Keratinocyte (primary cell): Measurements from ENCODE around the gene CEBPG. TPM values are rescaled to one million over a fixed set of nuclear protein-coding genes. Genes with fewer than 3 reads are reported as not detected.
A peak's percentile ranks its signal among the peaks of the same experiment; 100 is the strongest.

Source experiments
- DNase-seq: peaks from one replicate; pipeline ENCODE4 v3.0.0-alpha.2; 2011; ENCODE audit warnings: low read depth, missing footprints, low spot score
- FAIRE-seq: peaks from 2 replicates; lab custom pipeline; 2011; peaks lifted over from hg19 to GRCh38; lab: Jason Lieb, UNC
- H2AFZ ChIP-seq: 2 replicates; pipeline ENCODE4 v1.6.0; 2012; ENCODE audit warnings: low read length, control low read depth, inconsistent platforms; ENCODE audit not compliant: control insufficient read depth
- H3K27ac ChIP-seq: 2 replicates; pipeline ENCODE4 v1.5.1; 2011; ENCODE audit warnings: low read length; ENCODE audit not compliant: control insufficient read depth, insufficient read depth
- H3K27me3 ChIP-seq: 3 replicates; pipeline ENCODE4 v1.6.0; 2011; ENCODE audit warnings: low read length; ENCODE audit not compliant: control insufficient read depth, insufficient read depth; ENCODE audit errors: extremely low read depth
- H3K36me3 ChIP-seq, 2 experiments: 2 replicates in 1 of 2; 3 replicates in 1 of 2; pipeline ENCODE4 v1.5.1; 2011; ENCODE audit warnings: low read length in 2 of 2, mild to moderate bottlenecking in 1 of 2; ENCODE audit not compliant: control insufficient read depth in 2 of 2, insufficient read depth in 2 of 2; ENCODE audit errors: extremely low read depth in 1 of 2
- H3K4me1 ChIP-seq: 3 replicates; pipeline ENCODE4 v1.5.1; 2011; ENCODE audit warnings: low read length; ENCODE audit not compliant: control insufficient read depth, insufficient read depth; ENCODE audit errors: extremely low read depth
- H3K4me2 ChIP-seq: 3 replicates; pipeline ENCODE4 v1.6.0; 2011; ENCODE audit warnings: low read depth, low read length; ENCODE audit not compliant: control insufficient read depth, insufficient read depth; ENCODE audit errors: extremely low read depth
- H3K4me3 ChIP-seq, 3 experiments: fragments of 200-600 bp in 1 of 3; sonication (generic) in 1 of 3; 2 replicates in 2 of 3; 3 replicates in 1 of 3; pipeline ENCODE4 v1.5.1; 2011 to 2016; ENCODE audit warnings: low read length in 3 of 3, mild to moderate bottlenecking in 3 of 3, control low read depth in 2 of 3, inconsistent platforms in 1 of 3, low read depth in 1 of 3, mixed read lengths in 1 of 3, mixed run types in 1 of 3, moderate library complexity in 1 of 3; ENCODE audit not compliant: control insufficient read depth in 2 of 3, insufficient read depth in 2 of 3; ENCODE audit errors: extremely low read depth in 1 of 3
- H3K79me2 ChIP-seq: 2 replicates; pipeline ENCODE4 v1.6.0; 2012; ENCODE audit warnings: low read length; ENCODE audit not compliant: control insufficient read depth, insufficient read depth
- H3K9ac ChIP-seq: 3 replicates; pipeline ENCODE4 v1.6.0; 2011; ENCODE audit warnings: low read length; ENCODE audit not compliant: control insufficient read depth, insufficient read depth; ENCODE audit errors: extremely low read depth
- H3K9me1 ChIP-seq: 3 replicates; pipeline ENCODE4 v1.6.0; 2011; ENCODE audit warnings: low read length; ENCODE audit not compliant: control insufficient read depth, insufficient read depth; ENCODE audit errors: extremely low read depth
- H3K9me3 ChIP-seq: 2 replicates; pipeline ENCODE4 v1.5.1; 2012; ENCODE audit warnings: low read depth, low read length; ENCODE audit not compliant: control insufficient read depth
- H4K20me1 ChIP-seq: 3 replicates; pipeline ENCODE4 v1.6.0; 2011; ENCODE audit warnings: low read length; ENCODE audit not compliant: control insufficient read depth, insufficient read depth; ENCODE audit errors: extremely low read depth
- EZH2 ChIP-seq: IDR thresholded peaks from one replicate; pipeline ENCODE4 v1.6.1; 2012; ENCODE audit warnings: inconsistent platforms, mild to moderate bottlenecking, low read length, moderate library complexity
- dilution Hi-C: fragments of 300-500 bp; cut with MboI; formaldehyde crosslinking; loops from one replicate; pipeline ENCODE4 v1.7.0; 2020; ENCODE audit warnings: low sequenced_read_pairs; ENCODE audit not compliant: extremely low pct_ligation_motif_present
- polyA minus RNA-seq, 3 experiments: library from RNA; depleted of rRNA, polyadenylated mRNA; stranded (reverse); fragments of >200 nt; gene quantifications; 1 replicate in 1 of 3; 2 replicates in 1 of 3; 3 replicates in 1 of 3; pipeline ENCODE4 v1.2.3, GENCODE V29; 2011
- polyA plus RNA-seq, 5 experiments: library from polyadenylated mRNA; depleted of rRNA in 3 of 5; stranded (reverse) in 3 of 5; stranded (forward) in 1 of 5; unstranded in 1 of 5; fragments of >200 nt; gene quantifications; 1 replicate in 1 of 5; 2 replicates in 3 of 5; 3 replicates in 1 of 5; pipeline versions ENCODE4 v1.2.1 to v1.2.3, GENCODE V29; 2011 to 2012; ENCODE audit warnings: missing spikeins in 2 of 5, low read depth in 1 of 5, low replicate concordance in 1 of 5
- TF ChIP-seq, protein P1 (sequence below), 3 experiments: IDR thresholded peaks in 1 of 3; conservative IDR thresholded peaks in 1 of 3; optimal IDR thresholded peaks in 1 of 3; 2 replicates in 2 of 3; 3 replicates in 1 of 3; pipeline versions ENCODE3 to v1.5.1; 2011; ENCODE audit warnings: low read length in 3 of 3, mild to moderate bottlenecking in 3 of 3, moderate library complexity in 2 of 3, control low read depth in 1 of 3, inconsistent platforms in 1 of 3; ENCODE audit not compliant: insufficient read depth in 2 of 3; ENCODE audit errors: extremely low read depth in 1 of 3

CEBPG gene
- polyA plus RNA-seq, result 20.4 to 31.9 TPM (median 22.4 TPM) in 3 replicates
- 41.5 TPM for polyA plus RNA-seq (2011; ENCODE audit: low read depth)
- polyA plus RNA-seq (2011; cell fraction: cytosol; rRNA removed), result 17.4 and 26.2 TPM in 2 replicates
- 17.8 and 21.8 TPM in 2 replicates for polyA plus RNA-seq (2011; cell fraction: nucleus; rRNA removed)
- polyA plus RNA-seq (2012; ENCODE audit: low replicate concordance), result 20.3 and 41.2 TPM in 2 replicates
- polyA minus RNA-seq, result 6.0 to 24.1 TPM (median 14.7 TPM) in 3 replicates
- 17.3 TPM for polyA minus RNA-seq (2011; cell fraction: cytosol; rRNA and poly(A)+ RNA removed)
- 6.8 and 11.9 TPM in 2 replicates for polyA minus RNA-seq (2011; cell fraction: nucleus; rRNA and poly(A)+ RNA removed)

GRCh38 chr19:33373453-33374235 is at the start of gene CEBPG:
TSS of gene CEBPG (plus strand) at chr19:33373709. CDS start at chr19:33379240, 5,531 bp downstream.
- dilution Hi-C loops, result no loop called here
- TF ChIP-seq, protein P1, sequence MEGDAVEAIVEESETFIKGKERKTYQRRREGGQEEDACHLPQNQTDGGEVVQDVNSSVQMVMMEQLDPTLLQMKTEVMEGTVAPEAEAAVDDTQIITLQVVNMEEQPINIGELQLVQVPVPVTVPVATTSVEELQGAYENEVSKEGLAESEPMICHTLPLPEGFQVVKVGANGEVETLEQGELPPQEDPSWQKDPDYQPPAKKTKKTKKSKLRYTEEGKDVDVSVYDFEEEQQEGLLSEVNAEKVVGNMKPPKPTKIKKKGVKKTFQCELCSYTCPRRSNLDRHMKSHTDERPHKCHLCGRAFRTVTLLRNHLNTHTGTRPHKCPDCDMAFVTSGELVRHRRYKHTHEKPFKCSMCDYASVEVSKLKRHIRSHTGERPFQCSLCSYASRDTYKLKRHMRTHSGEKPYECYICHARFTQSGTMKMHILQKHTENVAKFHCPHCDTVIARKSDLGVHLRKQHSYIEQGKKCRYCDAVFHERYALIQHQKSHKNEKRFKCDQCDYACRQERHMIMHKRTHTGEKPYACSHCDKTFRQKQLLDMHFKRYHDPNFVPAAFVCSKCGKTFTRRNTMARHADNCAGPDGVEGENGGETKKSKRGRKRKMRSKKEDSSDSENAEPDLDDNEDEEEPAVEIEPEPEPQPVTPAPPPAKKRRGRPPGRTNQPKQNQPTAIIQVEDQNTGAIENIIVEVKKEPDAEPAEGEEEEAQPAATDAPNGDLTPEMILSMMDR (optimal IDR thresholded peaks at IDR 0.05 in 1 of 3, IDR thresholded peaks at IDR 0.05 in 1 of 3, conservative IDR thresholded peaks at IDR 0.05 in 1 of 3; ENCODE audit: extremely low read depth in 1 of 3, insufficient read depth in 2 of 3, low read length in 3 of 3), result no peak
- TF ChIP-seq EZH2, result no peak
- FAIRE-seq, result no peak

GRCh38 chr19:33324628-33325027 is 48.9 kb upstream of the CEBPG start:
- Histone ChIP-seq H3K9me1 (no peaks in the 10 kb centered on the region), H3K36me3 (no peaks in the 10 kb centered on the region), H3K4me1 (no peaks in the 10 kb centered on the region), H2AFZ (no peak overlapping the region), H3K79me2 (no peaks in the 10 kb centered on the region), H4K20me1 (no peaks in the 10 kb centered on the region), H3K4me3 (no peak overlapping the region), H3K9me3 (peaks cover 3% of the 10 kb centered on the region), H3K27ac (no peak overlapping the region), H3K4me2 (no peak overlapping the region), H3K27me3 (no peaks in the 10 kb centered on the region), H3K9ac (no peak overlapping the region)
- dilution Hi-C loops, result no loop called here
- no peak for DNase-seq
- FAIRE-seq, result no peak
- TF ChIP-seq, protein P1 (optimal IDR thresholded peaks at IDR 0.05 in 1 of 3, IDR thresholded peaks at IDR 0.05 in 1 of 3, conservative IDR thresholded peaks at IDR 0.05 in 1 of 3; ENCODE audit: extremely low read depth in 1 of 3, insufficient read depth in 2 of 3, low read length in 3 of 3), result no peak
- TF ChIP-seq EZH2, result no peak

More at GRCh38 chr19:33373453-33374235, at the start of gene CEBPG:
- H3K9me3 ChIP-seq, result no peaks in the 10 kb centered on the region
- peaks cover 42% of the 10 kb centered on the region for H3K79me2 ChIP-seq
- H3K36me3 ChIP-seq, result peaks cover 0 to 15% of the 10 kb centered on the region in 2 experiments
- no peaks in the 10 kb centered on the region for H3K27me3 ChIP-seq
- H3K27ac ChIP-seq, result peak within 1 kb of the TSS; percentile 96
- peak within 1 kb of the TSS; percentile 71 to 89 (median 78) for H3K4me3 ChIP-seq
- H3K9me1 ChIP-seq, result peaks cover 6% of the 10 kb centered on the region
- H2AFZ ChIP-seq, result peak within 1 kb of the TSS; percentile 46
- peak within 1 kb of the TSS; percentile 88 for H3K4me2 ChIP-seq
- H4K20me1 ChIP-seq, result peaks cover 17% of the 10 kb centered on the region
- H3K9ac ChIP-seq, result peak within 1 kb of the TSS; percentile 89
- H3K4me1 ChIP-seq, result peaks cover 44% of the 10 kb centered on the region
- no peak for DNase-seq
